ENCODE data around the gene SEC24B. TPM values are rescaled to one million over a fixed set of nuclear protein-coding genes. Genes with fewer than 3 reads are reported as not detected.

The SEC24B gene
- total RNA-seq, 1 donor from 2014 or later, result 9.2 TPM

- DNase-seq (ENCODE audit: low read depth), result no peak
- Histone ChIP-seq H3K27me3 (ENCODE audit: control insufficient read depth, insufficient read depth, low read length) (no peaks in the 10 kb centered on the region), H3K36me3 (ENCODE audit: control insufficient read depth, insufficient read depth, low read length) (no peaks in the 10 kb centered on the region), H3K4me3 (ENCODE audit: low read depth, low read length) (no peak overlapping the region)
- FAIRE-seq, result no peak
- TF ChIP-seq CTCF (IDR thresholded peaks at IDR 0.05; ENCODE audit: insufficient read depth, low read length, severe bottlenecking), result no peak
Observed at GRCh38 chr4:109395694-109396093, 37.9 kb upstream of the SEC24B start.

GRCh38 chr4:109398928-109399327 is 34.7 kb upstream of the SEC24B start:
- TF ChIP-seq CTCF (IDR thresholded peaks at IDR 0.05; ENCODE audit: insufficient read depth, low read length, severe bottlenecking), result no peak
- no peaks in the 10 kb centered on the region for H3K27me3 ChIP-seq (ENCODE audit: control insufficient read depth, insufficient read depth, low read length)
- no peak for DNase-seq (ENCODE audit: low read depth)
- no peak overlapping the region for H3K4me3 ChIP-seq (ENCODE audit: low read depth, low read length)
- no peaks in the 10 kb centered on the region for H3K36me3 ChIP-seq (ENCODE audit: control insufficient read depth, insufficient read depth, low read length)
- FAIRE-seq, result no peak

GRCh38 chr4:109406337-109406931 is 27.2 kb upstream of the SEC24B start:
- Histone ChIP-seq H3K4me3 (ENCODE audit: low read depth, low read length) (no peak overlapping the region), H3K36me3 (ENCODE audit: control insufficient read depth, insufficient read depth, low read length) (no peaks in the 10 kb centered on the region), H3K27me3 (ENCODE audit: control insufficient read depth, insufficient read depth, low read length) (no peaks in the 10 kb centered on the region)
- no peak for FAIRE-seq
- peak; percentile 77 for DNase-seq (ENCODE audit: low read depth)
- TF ChIP-seq CTCF (IDR thresholded peaks at IDR 0.05; ENCODE audit: insufficient read depth, low read length, severe bottlenecking), result peak; percentile 56

- no peak overlapping the region for H3K4me3 ChIP-seq (ENCODE audit: low read depth, low read length)
- H3K36me3 ChIP-seq (ENCODE audit: control insufficient read depth, insufficient read depth, low read length), result no peaks in the 10 kb centered on the region
- no peaks in the 10 kb centered on the region for H3K27me3 ChIP-seq (ENCODE audit: control insufficient read depth, insufficient read depth, low read length)
- no peak for FAIRE-seq
- no peak for DNase-seq (ENCODE audit: low read depth)
- no peak for TF ChIP-seq CTCF (IDR thresholded peaks at IDR 0.05; ENCODE audit: insufficient read depth, low read length, severe bottlenecking)
Observed at GRCh38 chr4:109407027-109407737, 26.4 kb upstream of the SEC24B start.

GRCh38 chr4:109408711-109409110 is 24.9 kb upstream of the SEC24B start:
- no peaks in the 10 kb centered on the region for H3K36me3 ChIP-seq (ENCODE audit: control insufficient read depth, insufficient read depth, low read length)
- FAIRE-seq (no peak), DNase-seq (ENCODE audit: low read depth) (no peak)
- no peaks in the 10 kb centered on the region for H3K27me3 ChIP-seq (ENCODE audit: control insufficient read depth, insufficient read depth, low read length)
- TF ChIP-seq CTCF (IDR thresholded peaks at IDR 0.05; ENCODE audit: insufficient read depth, low read length, severe bottlenecking), result no peak
- no peak overlapping the region for H3K4me3 ChIP-seq (ENCODE audit: low read depth, low read length)
